HepG2 (cell line): Measurements from ENCODE around the gene DPP3. TPM values are rescaled to one million over a fixed set of nuclear protein-coding genes. Genes with fewer than 3 reads are reported as not detected.

ENCODE experiments used
- DR1 ChIP-seq: sonication (generic); formaldehyde crosslinking; IDR thresholded peaks from 2 replicates; pipeline ENCODE4 v1.8.0; 2021; ENCODE audit warnings: mild to moderate bottlenecking, missing genetic modification reagents, inconsistent platforms
- FOSL1 ChIP-seq: sonication (generic); formaldehyde crosslinking; IDR thresholded peaks from 2 replicates; pipeline ENCODE4 v1.9.0; 2021; ENCODE audit warnings: missing genetic modification reagents, borderline replicate concordance
- MTERF4 ChIP-seq: sonication (generic); formaldehyde crosslinking; IDR thresholded peaks from 2 replicates; pipeline ENCODE4 v1.8.0; 2023; ENCODE audit warnings: mild to moderate bottlenecking, missing genetic modification reagents
- NAIF1 ChIP-seq: sonication (generic); formaldehyde crosslinking; IDR thresholded peaks from 2 replicates; pipeline ENCODE4 v1.5.0; 2020; ENCODE audit warnings: mild to moderate bottlenecking, missing genetic modification reagents, borderline replicate concordance
- POGZ ChIP-seq: sonication (generic); formaldehyde crosslinking; IDR thresholded peaks from 2 replicates; pipeline ENCODE4 v1.4.0; 2020; ENCODE audit warnings: mild to moderate bottlenecking, missing genetic modification reagents
- RARA ChIP-seq: IDR thresholded peaks from 2 replicates; pipeline ENCODE4 v1.6.1; 2016; ENCODE audit warnings: missing genetic modification reagents, missing compliant biosample characterization
- SP2 ChIP-seq: sonication (generic); formaldehyde crosslinking; IDR thresholded peaks from 2 replicates; pipeline ENCODE4 v1.5.1; 2020; ENCODE audit warnings: mild to moderate bottlenecking, missing genetic modification reagents
- SP4 ChIP-seq: sonication (generic); formaldehyde crosslinking; IDR thresholded peaks from 2 replicates; pipeline ENCODE4 v1.8.1; 2023; ENCODE audit warnings: mild to moderate bottlenecking, missing genetic modification reagents
- TBL1XR1 ChIP-seq: fragments of 150-350 bp; IDR thresholded peaks from 2 replicates; pipeline ENCODE4 v1.6.1; 2014; ENCODE audit warnings: borderline replicate concordance, low read length; ENCODE audit not compliant: partially characterized antibody
- ZBTB25 ChIP-seq: IDR thresholded peaks from 2 replicates; pipeline ENCODE4 v1.6.1; 2018; ENCODE audit warnings: missing genetic modification reagents
- ZFAT ChIP-seq: sonication (generic); formaldehyde crosslinking; conservative IDR thresholded peaks from 2 replicates; pipeline ENCODE4 v1.8.1; 2023; ENCODE audit warnings: missing genetic modification reagents, inconsistent platforms
- ZNF253 ChIP-seq: sonication (generic); formaldehyde crosslinking; IDR thresholded peaks from 2 replicates; pipeline ENCODE4 v1.8.0; 2022; ENCODE audit warnings: mild to moderate bottlenecking, missing genetic modification reagents, borderline replicate concordance
- ZNF326 ChIP-seq: sonication (generic); formaldehyde crosslinking; IDR thresholded peaks from 2 replicates; pipeline ENCODE4 v1.4.0; 2020; ENCODE audit warnings: missing genetic modification reagents, borderline replicate concordance
- ZNF350 ChIP-seq: sonication (generic); formaldehyde crosslinking; IDR thresholded peaks from 2 replicates; pipeline ENCODE4 v1.4.0; 2020; ENCODE audit warnings: mild to moderate bottlenecking, low read depth, missing genetic modification reagents, borderline replicate concordance
- ZNF777 ChIP-seq: sonication (generic); formaldehyde crosslinking; IDR thresholded peaks from 2 replicates; pipeline ENCODE4 v1.4.0; 2020; ENCODE audit warnings: missing genetic modification reagents
- polyA plus RNA-seq, 8 experiments: library from polyadenylated mRNA; depleted of rRNA in 3 of 8; stranded (reverse) in 7 of 8; unstranded in 1 of 8; fragments of >200 nt; fragmentation: Illumina TruSeq in 4 of 8; extraction: Trizol in 4 of 8; gene quantifications; 2 replicates each; pipeline versions ENCODE4 v1.2.1 to v1.2.3, GENCODE V29; 2011 to 2016; ENCODE audit warnings: low read depth in 4 of 8, missing spikeins in 1 of 8, mixed read lengths in 1 of 8; ENCODE audit not compliant: insufficient read depth in 1 of 8
- total RNA-seq, 5 experiments: library from RNA; depleted of rRNA; stranded (reverse); fragments of >200 nt; fragmentation: Illumina TruSeq; extraction: Trizol; gene quantifications; 2 replicates each; pipeline ENCODE4 v1.2.3, GENCODE V29; 2016; ENCODE audit warnings: low read depth in 1 of 5
- TF ChIP-seq, protein P1 (sequence below): IDR thresholded peaks from 2 replicates; pipeline ENCODE4 v1.6.1; 2016; ENCODE audit warnings: missing compliant biosample characterization, missing genetic modification reagents, borderline replicate concordance
- TF ChIP-seq, protein P2 (sequence below), 2 experiments: fragments of 450-650 bp in 1 of 2; sonication (generic) in 1 of 2; formaldehyde crosslinking; IDR thresholded peaks; 2 replicates each; pipeline versions ENCODE4 v1.5.0 to v1.8.0; 2020 to 2022; ENCODE audit warnings: mild to moderate bottlenecking in 1 of 2, missing genetic modification reagents in 1 of 2
- TF ChIP-seq, protein P3 (sequence below): sonication (generic); formaldehyde crosslinking; conservative IDR thresholded peaks from 2 replicates; pipeline ENCODE4 v1.4.0; 2020; ENCODE audit warnings: mild to moderate bottlenecking, missing genetic modification reagents, moderate library complexity
- TF ChIP-seq, protein P4 (sequence below): sonication (generic); formaldehyde crosslinking; IDR thresholded peaks from 2 replicates; pipeline ENCODE4 v1.5.0; 2020; ENCODE audit warnings: mild to moderate bottlenecking, low read depth, missing genetic modification reagents, borderline replicate concordance

The DPP3 gene
- total and polyA plus RNA-seq, 2 of the 13 experiments (the other 11 are each of a cell fraction or from before 2014, with no cell fraction given), result 38.4 to 59.8 TPM

DNA sequence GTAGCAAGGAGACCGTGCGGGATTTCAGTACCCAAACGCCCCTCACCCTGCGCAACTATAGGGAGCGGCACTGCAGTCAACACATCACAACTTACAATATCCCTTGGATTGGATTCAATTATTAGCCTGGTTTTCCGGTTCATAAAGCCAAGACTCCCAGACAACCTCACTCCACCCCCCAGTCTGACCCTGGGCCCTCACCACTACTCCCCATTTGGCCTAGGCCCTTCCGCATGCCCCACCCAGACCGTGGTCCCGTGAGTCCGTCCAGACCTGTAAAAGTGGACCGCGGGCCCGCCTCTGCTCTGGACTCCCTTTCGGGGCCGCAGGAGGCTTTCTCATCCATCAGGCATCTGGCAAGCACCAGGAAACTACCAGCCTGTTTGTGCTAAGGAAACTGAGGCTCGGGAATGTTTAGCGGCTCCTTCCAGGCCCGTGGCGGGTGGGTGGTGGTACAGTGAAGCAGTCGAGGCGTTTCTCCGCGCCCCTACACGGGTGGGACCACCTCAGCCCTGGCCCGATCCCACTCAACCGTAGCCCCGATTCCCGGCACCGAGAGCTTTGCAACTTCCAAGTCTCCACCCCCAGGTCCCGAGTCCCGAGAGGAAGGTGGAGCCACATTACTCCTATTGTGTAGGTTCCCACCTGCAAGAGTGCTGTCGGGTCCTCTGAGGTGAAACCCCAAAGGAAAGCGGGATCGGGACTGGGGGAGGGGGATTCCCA, 679 bp upstream of the DPP3 start (continued):
- TF ChIP-seq MTERF4 (0 out of 2 replicates have a peak, but pooled peaks have one; percentile 59), ZNF253 (CRISPR knock-in tag) (no peak), POGZ (CRISPR knock-in tag) (peak; percentile 33; the same call in 1 of the 2 replicates), SP4 (no peak), ZNF326 (no peak), ZFAT (no peak), TBL1XR1 (peak; percentile 8), DR1 (CRISPR knock-in tag) (no peak), ZNF777 (CRISPR knock-in tag) (no peak), ZNF350 (CRISPR knock-in tag) (no peak), NAIF1 (CRISPR knock-in tag) (no peak), ZBTB25 (CRISPR knock-in tag) (no peak), SP2 (no peak), FOSL1 (CRISPR knock-in tag) (no peak), RARA (no peak)
- TF ChIP-seq, protein P1, sequence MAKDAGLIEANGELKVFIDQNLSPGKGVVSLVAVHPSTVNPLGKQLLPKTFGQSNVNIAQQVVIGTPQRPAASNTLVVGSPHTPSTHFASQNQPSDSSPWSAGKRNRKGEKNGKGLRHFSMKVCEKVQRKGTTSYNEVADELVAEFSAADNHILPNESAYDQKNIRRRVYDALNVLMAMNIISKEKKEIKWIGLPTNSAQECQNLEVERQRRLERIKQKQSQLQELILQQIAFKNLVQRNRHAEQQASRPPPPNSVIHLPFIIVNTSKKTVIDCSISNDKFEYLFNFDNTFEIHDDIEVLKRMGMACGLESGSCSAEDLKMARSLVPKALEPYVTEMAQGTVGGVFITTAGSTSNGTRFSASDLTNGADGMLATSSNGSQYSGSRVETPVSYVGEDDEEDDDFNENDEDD (CRISPR knock-in tag), result no peak
- TF ChIP-seq, protein P2, sequence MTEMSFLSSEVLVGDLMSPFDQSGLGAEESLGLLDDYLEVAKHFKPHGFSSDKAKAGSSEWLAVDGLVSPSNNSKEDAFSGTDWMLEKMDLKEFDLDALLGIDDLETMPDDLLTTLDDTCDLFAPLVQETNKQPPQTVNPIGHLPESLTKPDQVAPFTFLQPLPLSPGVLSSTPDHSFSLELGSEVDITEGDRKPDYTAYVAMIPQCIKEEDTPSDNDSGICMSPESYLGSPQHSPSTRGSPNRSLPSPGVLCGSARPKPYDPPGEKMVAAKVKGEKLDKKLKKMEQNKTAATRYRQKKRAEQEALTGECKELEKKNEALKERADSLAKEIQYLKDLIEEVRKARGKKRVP (CRISPR knock-in tag; IDR thresholded peaks at IDR 0.05), result no peak; a peak in 1 of 4 replicates
- TF ChIP-seq, protein P3, sequence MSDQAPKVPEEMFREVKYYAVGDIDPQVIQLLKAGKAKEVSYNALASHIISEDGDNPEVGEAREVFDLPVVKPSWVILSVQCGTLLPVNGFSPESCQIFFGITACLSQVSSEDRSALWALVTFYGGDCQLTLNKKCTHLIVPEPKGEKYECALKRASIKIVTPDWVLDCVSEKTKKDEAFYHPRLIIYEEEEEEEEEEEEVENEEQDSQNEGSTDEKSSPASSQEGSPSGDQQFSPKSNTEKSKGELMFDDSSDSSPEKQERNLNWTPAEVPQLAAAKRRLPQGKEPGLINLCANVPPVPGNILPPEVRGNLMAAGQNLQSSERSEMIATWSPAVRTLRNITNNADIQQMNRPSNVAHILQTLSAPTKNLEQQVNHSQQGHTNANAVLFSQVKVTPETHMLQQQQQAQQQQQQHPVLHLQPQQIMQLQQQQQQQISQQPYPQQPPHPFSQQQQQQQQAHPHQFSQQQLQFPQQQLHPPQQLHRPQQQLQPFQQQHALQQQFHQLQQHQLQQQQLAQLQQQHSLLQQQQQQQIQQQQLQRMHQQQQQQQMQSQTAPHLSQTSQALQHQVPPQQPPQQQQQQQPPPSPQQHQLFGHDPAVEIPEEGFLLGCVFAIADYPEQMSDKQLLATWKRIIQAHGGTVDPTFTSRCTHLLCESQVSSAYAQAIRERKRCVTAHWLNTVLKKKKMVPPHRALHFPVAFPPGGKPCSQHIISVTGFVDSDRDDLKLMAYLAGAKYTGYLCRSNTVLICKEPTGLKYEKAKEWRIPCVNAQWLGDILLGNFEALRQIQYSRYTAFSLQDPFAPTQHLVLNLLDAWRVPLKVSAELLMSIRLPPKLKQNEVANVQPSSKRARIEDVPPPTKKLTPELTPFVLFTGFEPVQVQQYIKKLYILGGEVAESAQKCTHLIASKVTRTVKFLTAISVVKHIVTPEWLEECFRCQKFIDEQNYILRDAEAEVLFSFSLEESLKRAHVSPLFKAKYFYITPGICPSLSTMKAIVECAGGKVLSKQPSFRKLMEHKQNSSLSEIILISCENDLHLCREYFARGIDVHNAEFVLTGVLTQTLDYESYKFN (CRISPR knock-in tag), result no peak
- TF ChIP-seq, protein P4, sequence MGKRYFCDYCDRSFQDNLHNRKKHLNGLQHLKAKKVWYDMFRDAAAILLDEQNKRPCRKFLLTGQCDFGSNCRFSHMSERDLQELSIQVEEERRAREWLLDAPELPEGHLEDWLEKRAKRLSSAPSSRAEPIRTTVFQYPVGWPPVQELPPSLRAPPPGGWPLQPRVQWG (CRISPR knock-in tag), result no peak
